Measurements from ENCODE around the gene CDC14B.

- TF ChIP-seq POLR2A (IDR thresholded peaks at IDR 0.05; ENCODE audit: low read depth, low read length) (no peak), USF2 (IDR thresholded peaks at IDR 0.05; ENCODE audit: low read depth, low read length) (no peak), CTCF (conservative IDR thresholded peaks at IDR 0.05; ENCODE audit: low read depth, low read length) (no peak), BHLHE40 (IDR thresholded peaks at IDR 0.05; ENCODE audit: low read depth, low read length) (no peak), RFX5 (IDR thresholded peaks at IDR 0.05; ENCODE audit: low read depth, low read length) (no peak), RAD21 (IDR thresholded peaks at IDR 0.05; ENCODE audit: low read length) (no peak), NFE2L2 (IDR thresholded peaks at IDR 0.05; ENCODE audit: low read depth, low read length) (no peak), FOS (IDR thresholded peaks at IDR 0.05; ENCODE audit: low read depth, low read length) (no peak), RCOR1 (IDR thresholded peaks at IDR 0.05; ENCODE audit: insufficient replicate concordance, low read length) (no peak), MAFK (IDR thresholded peaks at IDR 0.05; ENCODE audit: low read depth, low read length) (no peak), SMC3 (IDR thresholded peaks at IDR 0.05; ENCODE audit: low read depth, low read length) (no peak), MAZ (IDR thresholded peaks at IDR 0.05; ENCODE audit: borderline replicate concordance, low read depth, low read length) (no peak)
Measured at GRCh38 chr9:96609732-96610131, 9.9 kb downstream of the CDC14B start.

All from IMR-90 (cell line).